ENCODE data around the gene ST6GALNAC4. TPM values are rescaled to one million over a fixed set of nuclear protein-coding genes. Genes with fewer than 3 reads are reported as not detected.

ST6GALNAC4 gene
- total and polyA plus RNA-seq, 9 of the 15 experiments (the other 6 are each of a cell fraction or from before 2014, with no cell fraction given), result 2.6 to 43.1 (median 15.4) TPM

- TF ChIP-seq REST (IDR thresholded peaks at IDR 0.05; ENCODE audit: borderline replicate concordance) (peak; percentile 50), REST (CRISPR knock-in tag; IDR thresholded peaks at IDR 0.05; ENCODE audit: low read depth) (no peak), CBFB (CRISPR knock-in tag; IDR thresholded peaks at IDR 0.05) (peak; percentile 33; the same call in 1 of the 2 replicates), CTCF (IDR thresholded peaks at IDR 0.05 in 2 of 3, conservative IDR thresholded peaks at IDR 0.05 in 1 of 3; ENCODE audit: insufficient read depth in 2 of 3, low read depth in 1 of 3, low read length in 3 of 3) (peak; percentile 79 to 95 (median 87)), TFAP4 (CRISPR knock-in tag; IDR thresholded peaks at IDR 0.05; ENCODE audit: borderline replicate concordance) (peak; percentile 67; the same call in 1 of the 2 replicates), NCOA4 (IDR thresholded peaks at IDR 0.05; ENCODE audit: partially characterized antibody) (no peak), JUND (IDR thresholded peaks at IDR 0.05; ENCODE audit: borderline replicate concordance, low read depth, low read length) (0 out of 2 replicates have a peak, but pooled peaks have one; percentile 4), JUND (tag; IDR thresholded peaks at IDR 0.05; ENCODE audit: borderline replicate concordance, low read depth, low read length) (peak; percentile 28; the same call in 1 of the 3 replicates), KAT2B (IDR thresholded peaks at IDR 0.05; ENCODE audit: low read depth, low read length) (no peak), CTCFL (IDR thresholded peaks at IDR 0.05; ENCODE audit: borderline replicate concordance, insufficient read depth, low read depth, low read length, poor library complexity, severe bottlenecking) (peak; percentile 64), POLR2G (IDR thresholded peaks at IDR 0.05; ENCODE audit: low read depth, low read length) (0 out of 2 replicates have a peak, but pooled peaks have one; percentile 34)
Measured at GRCh38 chr9:127942216-127943010, 25.6 kb upstream of the ST6GALNAC4 start (continued).
